ENCODE measurements around the gene LEMD2.
"Not testable (repeated sequence)": the region's sequence is repeated elsewhere in the genome, so short reads cannot be mapped to it uniquely, and the experiment has no call there.

LEMD2 gene

DNA sequence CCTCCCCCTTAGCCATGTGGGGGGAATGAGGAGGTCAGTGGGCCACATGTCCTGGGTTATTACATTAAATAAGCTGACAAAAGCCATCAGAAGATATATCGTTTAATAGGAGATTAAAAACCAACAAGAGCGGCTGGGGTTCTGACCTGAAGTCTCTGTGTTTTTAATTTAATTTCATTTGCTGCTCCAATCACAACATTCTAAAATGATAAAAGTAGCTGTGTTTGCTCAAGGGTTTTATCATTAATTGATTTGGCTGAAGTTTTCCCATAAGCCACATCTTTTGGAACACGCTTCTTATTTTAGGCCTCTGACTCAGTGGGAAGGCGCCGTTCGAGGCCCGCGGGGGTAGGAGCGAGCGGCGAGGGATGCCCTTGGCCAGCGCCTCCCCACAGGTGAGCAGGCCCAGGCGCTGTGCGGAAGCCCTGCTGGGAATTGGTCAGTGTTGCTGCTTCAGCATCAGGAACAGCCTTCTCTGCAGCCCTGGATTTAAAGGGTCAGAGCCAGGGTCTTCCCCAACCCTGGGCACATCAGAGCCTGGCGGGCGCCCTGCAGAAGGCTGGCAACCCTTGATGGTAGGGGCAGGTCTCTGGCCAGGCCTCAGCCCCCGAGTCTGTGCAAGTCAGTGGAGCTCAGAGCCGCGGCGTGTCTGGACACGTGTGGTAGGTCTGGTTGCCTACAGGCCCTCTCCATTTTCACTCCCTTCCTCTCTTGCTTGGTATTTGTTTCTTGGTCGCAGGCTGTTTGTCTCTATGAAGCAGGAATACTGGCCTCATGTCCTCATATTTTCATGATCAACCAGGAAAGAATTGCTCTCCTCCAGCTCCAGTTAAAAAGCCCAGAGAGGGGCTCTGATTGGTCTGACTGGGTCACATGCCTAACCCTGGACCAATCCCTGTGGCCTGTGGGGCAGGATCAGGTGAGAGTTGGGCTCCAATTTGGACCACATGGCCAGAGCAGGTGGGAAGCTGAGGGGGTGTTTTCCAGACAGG, 45.8 kb upstream of the LEMD2 start:
- Histone ChIP-seq H3K27me3 (ENCODE audit: control insufficient read depth, low read length) (no peaks in the 10 kb centered on the region; the same call in 1 of the 2 replicates), H3K9me3 (ENCODE audit: control insufficient read depth, insufficient read depth, low read length) (no peaks in the 10 kb centered on the region), H3K36me3 (ENCODE audit: control insufficient read depth, low read length) (no peaks in the 10 kb centered on the region), H3K4me3 (ENCODE audit: low read length) (no peak overlapping the region), H3K27ac (ENCODE audit: low read depth, low read length) (no peak overlapping the region), H3K79me2 (ENCODE audit: control insufficient read depth, low read length) (no peaks in the 10 kb centered on the region), H3K4me2 (ENCODE audit: low read length) (no peak overlapping the region), H3K9me2 (replicated peaks; ENCODE audit: control insufficient read depth, low read length) (no peaks in the 10 kb centered on the region), H4K20me1 (ENCODE audit: control insufficient read depth, insufficient read depth, low read depth, low read length) (no peaks in the 10 kb centered on the region), H3F3A (ENCODE audit: control insufficient read depth, insufficient read depth) (no peaks in the 10 kb centered on the region), H3K4me1 (ENCODE audit: control insufficient read depth, low read length) (no peaks in the 10 kb centered on the region)
- TF ChIP-seq EZH2phosphoT487 (IDR thresholded peaks at IDR 0.05; ENCODE audit: borderline replicate concordance, low read length), result no peak
- TF ChIP-seq, protein P1, sequence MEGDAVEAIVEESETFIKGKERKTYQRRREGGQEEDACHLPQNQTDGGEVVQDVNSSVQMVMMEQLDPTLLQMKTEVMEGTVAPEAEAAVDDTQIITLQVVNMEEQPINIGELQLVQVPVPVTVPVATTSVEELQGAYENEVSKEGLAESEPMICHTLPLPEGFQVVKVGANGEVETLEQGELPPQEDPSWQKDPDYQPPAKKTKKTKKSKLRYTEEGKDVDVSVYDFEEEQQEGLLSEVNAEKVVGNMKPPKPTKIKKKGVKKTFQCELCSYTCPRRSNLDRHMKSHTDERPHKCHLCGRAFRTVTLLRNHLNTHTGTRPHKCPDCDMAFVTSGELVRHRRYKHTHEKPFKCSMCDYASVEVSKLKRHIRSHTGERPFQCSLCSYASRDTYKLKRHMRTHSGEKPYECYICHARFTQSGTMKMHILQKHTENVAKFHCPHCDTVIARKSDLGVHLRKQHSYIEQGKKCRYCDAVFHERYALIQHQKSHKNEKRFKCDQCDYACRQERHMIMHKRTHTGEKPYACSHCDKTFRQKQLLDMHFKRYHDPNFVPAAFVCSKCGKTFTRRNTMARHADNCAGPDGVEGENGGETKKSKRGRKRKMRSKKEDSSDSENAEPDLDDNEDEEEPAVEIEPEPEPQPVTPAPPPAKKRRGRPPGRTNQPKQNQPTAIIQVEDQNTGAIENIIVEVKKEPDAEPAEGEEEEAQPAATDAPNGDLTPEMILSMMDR (IDR thresholded peaks at IDR 0.05; ENCODE audit: low read depth, low read length, poor library complexity, severe bottlenecking), result no peak

DNA sequence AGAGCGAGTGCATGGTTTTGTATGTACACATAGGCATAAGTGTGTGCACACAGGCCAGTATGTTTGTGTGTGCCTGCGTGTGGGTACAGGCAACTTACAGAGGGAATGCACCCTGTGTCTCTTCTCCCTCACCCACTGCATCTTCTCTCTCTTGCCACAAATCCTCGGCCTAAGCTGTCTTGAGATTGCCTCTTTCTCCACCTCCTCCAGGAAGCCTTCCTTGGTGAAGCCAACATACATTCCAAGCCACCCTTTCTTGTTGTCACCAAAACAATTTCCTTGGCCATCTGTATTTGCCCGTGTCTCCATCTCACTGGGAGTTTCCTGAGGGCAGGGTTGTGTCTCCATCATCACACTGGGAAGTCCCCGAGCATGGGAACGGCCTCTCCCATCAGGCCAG, 44.7 kb upstream of the LEMD2 start:
- Histone ChIP-seq H3K9me3 (ENCODE audit: control insufficient read depth, insufficient read depth, low read length) (no peaks in the 10 kb centered on the region), H3K4me3 (ENCODE audit: low read length) (no peak overlapping the region), H4K20me1 (ENCODE audit: control insufficient read depth, insufficient read depth, low read depth, low read length) (no peaks in the 10 kb centered on the region), H3F3A (ENCODE audit: control insufficient read depth, insufficient read depth) (no peaks in the 10 kb centered on the region), H3K27me3 (ENCODE audit: control insufficient read depth, low read length) (no peaks in the 10 kb centered on the region), H3K4me1 (ENCODE audit: control insufficient read depth, low read length) (no peaks in the 10 kb centered on the region), H3K9me2 (replicated peaks; ENCODE audit: control insufficient read depth, low read length) (no peaks in the 10 kb centered on the region), H3K27ac (ENCODE audit: low read depth, low read length) (no peak overlapping the region), H3K36me3 (ENCODE audit: control insufficient read depth, low read length) (no peaks in the 10 kb centered on the region), H3K79me2 (ENCODE audit: control insufficient read depth, low read length) (no peaks in the 10 kb centered on the region), H3K4me2 (ENCODE audit: low read length) (no peak overlapping the region)
- no peak for TF ChIP-seq EZH2phosphoT487 (IDR thresholded peaks at IDR 0.05; ENCODE audit: borderline replicate concordance, low read length)
- TF ChIP-seq, protein P1 (IDR thresholded peaks at IDR 0.05; ENCODE audit: low read depth, low read length, poor library complexity, severe bottlenecking), result no peak

DNA sequence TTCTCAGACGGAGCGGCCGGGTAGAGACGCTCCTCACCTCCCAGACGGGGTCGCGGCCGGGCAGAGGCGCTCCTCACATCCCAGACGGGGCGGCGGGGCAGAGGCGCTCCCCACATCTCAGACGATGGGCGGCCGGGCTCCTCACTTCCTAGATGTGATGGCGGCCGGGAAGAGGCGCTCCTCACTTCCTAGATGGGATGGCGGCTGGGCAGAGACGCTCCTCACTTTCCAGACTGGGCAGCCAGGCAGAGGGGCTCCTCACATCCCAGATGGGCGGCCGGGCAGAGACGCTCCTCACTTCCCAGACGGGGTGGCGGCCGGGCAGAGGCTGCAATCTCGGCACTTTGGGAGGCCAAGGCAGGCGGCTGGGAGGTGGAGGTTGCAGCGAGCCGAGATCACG, 43.9 kb upstream of the LEMD2 start:
- not testable (repeated sequence) for H3K27me3 ChIP-seq (ENCODE audit: control insufficient read depth, low read length)

DNA sequence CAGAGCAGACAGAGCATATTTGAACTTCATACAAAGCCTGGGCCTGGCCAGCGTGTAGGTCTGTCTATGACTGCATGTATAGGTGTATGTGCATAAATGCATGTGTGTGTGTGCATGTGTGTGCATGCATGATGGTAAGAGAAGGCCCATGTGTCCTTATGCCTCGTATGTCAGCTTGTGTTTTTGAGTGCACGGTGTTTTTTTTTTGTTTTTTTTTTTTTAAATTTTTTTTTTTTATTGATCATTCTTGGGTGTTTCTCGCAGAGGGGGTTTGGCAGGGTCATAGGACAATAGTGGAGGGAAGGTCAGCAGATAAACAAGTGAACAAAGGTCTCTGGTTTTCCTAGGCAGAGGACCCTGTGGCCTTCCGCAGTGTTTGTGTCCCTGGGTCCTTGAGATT, 42.8 kb upstream of the LEMD2 start:
- H3K4me2 ChIP-seq (ENCODE audit: low read length); H3K27me3 ChIP-seq (ENCODE audit: control insufficient read depth, low read length); H3K36me3 ChIP-seq (ENCODE audit: control insufficient read depth, low read length); H3K27ac ChIP-seq (ENCODE audit: low read depth, low read length); H3K9me2 ChIP-seq (replicated peaks; ENCODE audit: control insufficient read depth, low read length); H4K20me1 ChIP-seq (ENCODE audit: control insufficient read depth, insufficient read depth, low read depth, low read length); H3K79me2 ChIP-seq (ENCODE audit: control insufficient read depth, low read length); H3K4me3 ChIP-seq (ENCODE audit: low read length); H3F3A ChIP-seq (ENCODE audit: control insufficient read depth, insufficient read depth); H3K4me1 ChIP-seq (ENCODE audit: control insufficient read depth, low read length); H3K9me3 ChIP-seq (ENCODE audit: control insufficient read depth, insufficient read depth, low read length): not testable (repeated sequence)

More for the DNA sequence above, 43.9 kb upstream of the LEMD2 start:
- not testable (repeated sequence) for H3K36me3 ChIP-seq (ENCODE audit: control insufficient read depth, low read length); H3K79me2 ChIP-seq (ENCODE audit: control insufficient read depth, low read length); H3K9me3 ChIP-seq (ENCODE audit: control insufficient read depth, insufficient read depth, low read length); H3K9me2 ChIP-seq (replicated peaks; ENCODE audit: control insufficient read depth, low read length); H3K4me2 ChIP-seq (ENCODE audit: low read length); H4K20me1 ChIP-seq (ENCODE audit: control insufficient read depth, insufficient read depth, low read depth, low read length); H3K4me1 ChIP-seq (ENCODE audit: control insufficient read depth, low read length); H3F3A ChIP-seq (ENCODE audit: control insufficient read depth, insufficient read depth); H3K27ac ChIP-seq (ENCODE audit: low read depth, low read length); H3K4me3 ChIP-seq (ENCODE audit: low read length)
